Measurements from ENCODE around the gene ABCC2. TPM values are rescaled to one million over a fixed set of nuclear protein-coding genes. Genes with fewer than 3 reads are reported as not detected.

ABCC2 gene
- total RNA-seq, 1 experiment from 2014 or later, result 129 TPM

- intact Hi-C loops (cut with micrococcal nuclease; ENCODE audit: unreplicated experiment), result no loop called here
- H3K36me3 Mint-ChIP-seq (ENCODE audit: insufficient read depth, unreplicated experiment), result peaks cover 35% of the 10 kb centered on the region
- H3K27ac Mint-ChIP-seq (ENCODE audit: unreplicated experiment), result no peak overlapping the region
- DNase-seq, result no peak
- H3K4me1 Mint-ChIP-seq (ENCODE audit: low read depth, unreplicated experiment), result no peaks in the 10 kb centered on the region
- ChIA-PET CTCF (no interaction called here), POLR2A (no interaction called here)
- no peak overlapping the region for H3K4me3 ChIP-seq (ENCODE audit: low read depth, low read length)
- H3K27me3 Mint-ChIP-seq (ENCODE audit: insufficient read depth, unreplicated experiment), result no peaks in the 10 kb centered on the region
- no TSS peak for BruUV-seq (replicated peaks)
- H3K9me3 Mint-ChIP-seq (ENCODE audit: unreplicated experiment), result no peaks in the 10 kb centered on the region
- H3K27me3 ChIP-seq (replicated peaks; ENCODE audit: control insufficient read depth, insufficient read depth, low read length), result no peaks in the 10 kb centered on the region
- 0 out of 2 replicates have a peak, but pooled peaks cover 1% of the 10 kb centered on the region for H3K36me3 ChIP-seq (ENCODE audit: control insufficient read depth, insufficient read depth, low read length)
- TF ChIP-seq, protein P1, sequence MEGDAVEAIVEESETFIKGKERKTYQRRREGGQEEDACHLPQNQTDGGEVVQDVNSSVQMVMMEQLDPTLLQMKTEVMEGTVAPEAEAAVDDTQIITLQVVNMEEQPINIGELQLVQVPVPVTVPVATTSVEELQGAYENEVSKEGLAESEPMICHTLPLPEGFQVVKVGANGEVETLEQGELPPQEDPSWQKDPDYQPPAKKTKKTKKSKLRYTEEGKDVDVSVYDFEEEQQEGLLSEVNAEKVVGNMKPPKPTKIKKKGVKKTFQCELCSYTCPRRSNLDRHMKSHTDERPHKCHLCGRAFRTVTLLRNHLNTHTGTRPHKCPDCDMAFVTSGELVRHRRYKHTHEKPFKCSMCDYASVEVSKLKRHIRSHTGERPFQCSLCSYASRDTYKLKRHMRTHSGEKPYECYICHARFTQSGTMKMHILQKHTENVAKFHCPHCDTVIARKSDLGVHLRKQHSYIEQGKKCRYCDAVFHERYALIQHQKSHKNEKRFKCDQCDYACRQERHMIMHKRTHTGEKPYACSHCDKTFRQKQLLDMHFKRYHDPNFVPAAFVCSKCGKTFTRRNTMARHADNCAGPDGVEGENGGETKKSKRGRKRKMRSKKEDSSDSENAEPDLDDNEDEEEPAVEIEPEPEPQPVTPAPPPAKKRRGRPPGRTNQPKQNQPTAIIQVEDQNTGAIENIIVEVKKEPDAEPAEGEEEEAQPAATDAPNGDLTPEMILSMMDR (IDR thresholded peaks at IDR 0.05; ENCODE audit: insufficient read depth in 1 of 2, low read depth in 1 of 2, low read length in 1 of 2, severe bottlenecking in 1 of 2, unreplicated experiment in 1 of 2), result no peak
- no peaks in the 10 kb centered on the region for H3K4me1 ChIP-seq
- no peaks in the 10 kb centered on the region for H3K9me3 ChIP-seq
- no peak overlapping the region for H3K4me3 Mint-ChIP-seq (ENCODE audit: unreplicated experiment)
These were observed 59.3 kb downstream of the ABCC2 start for GRCh38 chr10:99841746-99842145.

DNA sequence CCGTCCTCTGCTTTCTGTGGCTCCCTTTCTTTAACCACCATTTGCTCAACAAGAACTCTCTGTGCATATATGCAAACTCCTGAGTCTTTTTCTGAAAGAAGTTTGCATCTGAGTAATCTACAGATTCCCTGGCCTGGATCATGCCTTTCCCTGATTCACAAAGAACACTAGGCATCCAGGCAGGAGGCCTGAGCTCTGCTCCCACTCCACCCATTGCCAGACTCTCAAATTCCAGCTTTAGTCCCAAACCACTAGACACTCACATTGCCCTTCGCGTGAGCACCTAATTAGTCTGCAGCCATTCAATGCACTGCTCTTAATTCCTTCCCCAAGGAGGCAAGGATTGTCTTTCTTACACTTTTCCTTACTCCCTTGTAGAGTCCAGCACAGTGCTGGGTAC lies 60.9 kb downstream of the ABCC2 start:
- Histone ChIP-seq H3K9me3 (no peaks in the 10 kb centered on the region), H3K4me3 (ENCODE audit: low read depth, low read length) (no peak overlapping the region), H3K36me3 (ENCODE audit: control insufficient read depth, insufficient read depth, low read length) (peaks cover 1% of the 10 kb centered on the region; the same call in 1 of the 2 replicates), H3K27me3 (replicated peaks; ENCODE audit: control insufficient read depth, insufficient read depth, low read length) (no peaks in the 10 kb centered on the region), H3K4me1 (no peaks in the 10 kb centered on the region)
- Mint-ChIP-seq H3K27ac (ENCODE audit: unreplicated experiment) (no peak overlapping the region), H3K36me3 (ENCODE audit: insufficient read depth, unreplicated experiment) (peaks cover 48% of the 10 kb centered on the region), H3K27me3 (ENCODE audit: insufficient read depth, unreplicated experiment) (no peaks in the 10 kb centered on the region), H3K9me3 (ENCODE audit: unreplicated experiment) (no peaks in the 10 kb centered on the region), H3K4me3 (ENCODE audit: unreplicated experiment) (no peak overlapping the region), H3K4me1 (ENCODE audit: low read depth, unreplicated experiment) (no peaks in the 10 kb centered on the region)
- ChIA-PET POLR2A (no interaction called here), CTCF (no interaction called here)
- intact Hi-C loops (cut with micrococcal nuclease; ENCODE audit: unreplicated experiment), result no loop called here
- DNase-seq, result no peak
- BruUV-seq (replicated peaks), result no TSS peak
- TF ChIP-seq, protein P1 (IDR thresholded peaks at IDR 0.05; ENCODE audit: insufficient read depth in 1 of 2, low read depth in 1 of 2, low read length in 1 of 2, severe bottlenecking in 1 of 2, unreplicated experiment in 1 of 2), result no peak

DNA sequence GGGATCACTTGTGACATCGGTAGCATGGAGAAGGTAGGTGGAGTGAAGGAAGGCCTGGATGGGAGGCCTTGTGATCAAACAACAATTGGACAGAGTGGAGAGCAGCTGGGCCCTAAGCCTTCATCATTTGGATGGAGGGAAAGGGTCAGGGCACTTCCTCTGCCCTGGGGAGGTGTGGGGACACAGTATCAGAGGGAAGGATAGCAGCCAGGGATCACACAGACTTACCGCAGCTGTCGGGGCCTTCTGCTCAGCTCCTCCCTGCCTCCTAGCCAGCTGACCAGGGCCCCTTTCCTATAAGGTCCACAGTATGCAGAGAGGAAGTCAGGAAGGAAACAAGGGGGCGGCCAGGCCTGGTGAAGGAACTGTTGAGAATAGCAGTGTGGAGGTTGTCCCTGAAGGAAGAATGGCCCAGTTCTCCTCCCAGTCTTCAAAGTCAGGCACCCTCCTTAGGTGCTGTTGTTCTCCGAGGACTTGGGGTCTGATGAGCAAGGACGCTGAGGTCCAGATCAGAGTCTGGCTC lies 62.1 kb downstream of the ABCC2 start:
- peaks cover 11% of the 10 kb centered on the region for H3K4me1 ChIP-seq
- Mint-ChIP-seq H3K27ac (ENCODE audit: unreplicated experiment) (no peak overlapping the region), H3K27me3 (ENCODE audit: insufficient read depth, unreplicated experiment) (no peaks in the 10 kb centered on the region), H3K9me3 (ENCODE audit: unreplicated experiment) (no peaks in the 10 kb centered on the region), H3K4me1 (ENCODE audit: low read depth, unreplicated experiment) (peaks cover 2% of the 10 kb centered on the region), H3K4me3 (ENCODE audit: unreplicated experiment) (no peak overlapping the region), H3K36me3 (ENCODE audit: insufficient read depth, unreplicated experiment) (peaks cover 60% of the 10 kb centered on the region)
- no peak for DNase-seq
- no peaks in the 10 kb centered on the region for H3K9me3 ChIP-seq
- no peaks in the 10 kb centered on the region for H3K27me3 ChIP-seq (replicated peaks; ENCODE audit: control insufficient read depth, insufficient read depth, low read length)
- intact Hi-C loops (cut with micrococcal nuclease; ENCODE audit: unreplicated experiment), result loop anchor here (2.0 kb wide), 2 partner anchors 30 to 120 kb away; no protein-coding TSS in a partner anchor
- POLR2A ChIA-PET, result no interaction called here
- CTCF ChIA-PET, result interaction anchor here (0.7 kb wide), 1 partner anchor 15 kb away, joined by 4 read pairs; no protein-coding TSS in a partner anchor
- BruUV-seq (replicated peaks), result no TSS peak
- H3K4me3 ChIP-seq (ENCODE audit: low read depth, low read length), result no peak overlapping the region
- H3K36me3 ChIP-seq (ENCODE audit: control insufficient read depth, insufficient read depth, low read length), result peaks cover 3% of the 10 kb centered on the region
- TF ChIP-seq, protein P1 (IDR thresholded peaks at IDR 0.05; ENCODE audit: insufficient read depth in 1 of 2, low read depth in 1 of 2, low read length in 1 of 2, severe bottlenecking in 1 of 2, unreplicated experiment in 1 of 2), result no peak
